Loucy (cell line): ENCODE measurements around the gene HCCS.
A peak's percentile ranks its signal among the peaks of the same experiment; 100 is the strongest.

Experiments used
- H2AFZ ChIP-seq: fragments of 200-600 bp; sonication (generic); 2 replicates; pipeline ENCODE4 v1.6.0; 2016; ENCODE audit warnings: antibody characterized with exemption, mild to moderate bottlenecking, low read length, moderate library complexity
- H3F3A ChIP-seq: fragments of 200-600 bp; 2 replicates; pipeline ENCODE4 v1.6.0; 2016; ENCODE audit warnings: antibody characterized with exemption, low read depth, mild to moderate bottlenecking
- H3K27me3 ChIP-seq: fragments of 200-600 bp; sonication (generic); 2 replicates; pipeline ENCODE4 v1.6.1; 2014; ENCODE audit warnings: low read length, mild to moderate bottlenecking; ENCODE audit not compliant: insufficient read depth, poor library complexity, severe bottlenecking
- H3K36me3 ChIP-seq: fragments of 200-600 bp; sonication (generic); 2 replicates; pipeline ENCODE4 v1.6.1; 2016; ENCODE audit warnings: low read length; ENCODE audit not compliant: insufficient read depth
- H3K4me1 ChIP-seq: fragments of 200-600 bp; sonication (generic); 2 replicates; pipeline ENCODE4 v1.5.1; 2014; ENCODE audit warnings: low read length, mild to moderate bottlenecking; ENCODE audit not compliant: insufficient read depth, poor library complexity, severe bottlenecking
- H3K4me2 ChIP-seq: fragments of 200-600 bp; sonication (generic); 2 replicates; pipeline ENCODE4 v1.6.0; 2014; ENCODE audit warnings: antibody characterized with exemption, low read length, low read depth, mild to moderate bottlenecking; ENCODE audit not compliant: poor library complexity, severe bottlenecking
- H3K4me3 ChIP-seq: fragments of 200-600 bp; sonication (generic); 2 replicates; pipeline ENCODE4 v1.5.1; 2014; ENCODE audit warnings: low read length, mild to moderate bottlenecking, mixed read lengths; ENCODE audit not compliant: poor library complexity, severe bottlenecking
- H3K79me2 ChIP-seq: fragments of 200-600 bp; sonication (generic); 2 replicates; pipeline ENCODE4 v1.6.1; 2014; ENCODE audit warnings: low read length; ENCODE audit not compliant: insufficient read depth
- H3K9ac ChIP-seq: fragments of 200-600 bp; sonication (generic); 2 replicates; pipeline ENCODE4 v1.6.0; 2014; ENCODE audit warnings: mild to moderate bottlenecking, low read depth, low read length, moderate library complexity; ENCODE audit not compliant: poor library complexity, severe bottlenecking
- H3K9me2 ChIP-seq: fragments of 200-600 bp; sonication (generic); replicated peaks from 2 replicates; pipeline ENCODE4 v1.6.1; 2016; ENCODE audit warnings: low read depth, low read length, mixed read lengths
- H3K9me3 ChIP-seq: fragments of 200-600 bp; sonication (generic); 2 replicates; pipeline ENCODE4 v1.6.1; 2014; ENCODE audit warnings: mild to moderate bottlenecking, antibody characterized with exemption, low read length, low read depth; ENCODE audit not compliant: insufficient read depth
- H4K20me1 ChIP-seq: fragments of 200-600 bp; sonication (generic); 2 replicates; pipeline ENCODE4 v1.6.0; 2014; ENCODE audit warnings: antibody characterized with exemption, low read length, mild to moderate bottlenecking; ENCODE audit not compliant: insufficient read depth, poor library complexity, severe bottlenecking
- CTCF ChIP-seq: fragments of 200-600 bp; sonication (generic); conservative IDR thresholded peaks from 2 replicates; pipeline ENCODE4 v1.5.1; 2014; ENCODE audit warnings: mild to moderate bottlenecking, antibody characterized with exemption, low read length
- EZH2phosphoT487 ChIP-seq: fragments of 200-600 bp; IDR thresholded peaks from 2 replicates; pipeline ENCODE4 v1.6.1; 2018; ENCODE audit warnings: antibody characterized with exemption, mild to moderate bottlenecking, moderate library complexity, borderline replicate concordance

The HCCS gene

DNA sequence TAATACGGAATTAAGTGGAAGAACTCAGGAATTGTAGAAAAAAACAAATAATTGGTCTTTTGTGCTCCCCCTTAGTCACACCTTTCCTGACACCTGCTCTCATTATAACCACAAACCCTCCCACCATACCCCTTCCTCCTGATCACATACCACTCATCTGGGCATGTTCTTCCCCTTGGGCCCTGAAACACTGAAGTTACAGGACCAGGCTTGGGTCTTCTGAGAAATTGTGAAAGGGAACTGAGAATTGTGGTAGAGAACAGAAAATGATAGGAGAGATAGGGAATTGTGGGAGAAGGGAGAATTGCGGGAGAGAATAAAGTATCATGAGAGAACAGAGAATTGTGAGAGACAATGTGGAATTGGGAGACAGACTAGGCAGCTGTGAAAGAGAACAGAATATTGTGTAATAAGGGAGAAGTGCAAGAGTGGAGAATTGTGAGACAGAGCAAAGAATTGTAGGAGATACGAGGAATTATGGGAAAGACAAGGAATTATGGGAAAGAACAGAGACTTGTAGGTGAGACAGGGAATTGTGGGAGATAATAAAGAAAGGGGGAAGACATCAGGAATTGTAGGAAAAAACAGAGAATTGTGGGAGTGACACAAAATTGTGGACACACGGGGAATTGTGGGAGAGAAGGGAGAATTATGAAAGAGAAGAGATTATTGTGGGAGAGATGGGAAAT is 2.7 kb upstream of the HCCS start:
- H3K4me1 ChIP-seq: peaks cover 26% of the 10 kb centered on the region
- peaks cover 8% of the 10 kb centered on the region for H4K20me1 ChIP-seq
- H3K36me3 ChIP-seq: no peaks in the 10 kb centered on the region
- no peak overlapping the region for H3K4me3 ChIP-seq
- H3K9ac ChIP-seq: no peak overlapping the region
- no peaks in the 10 kb centered on the region for H3F3A ChIP-seq
- H3K9me2 ChIP-seq: no peaks in the 10 kb centered on the region
- H3K4me2 ChIP-seq: peak overlapping the region; percentile 24
- peaks cover 31% of the 10 kb centered on the region for H3K79me2 ChIP-seq
- no peak for TF ChIP-seq EZH2phosphoT487
- TF ChIP-seq CTCF: no peak
- H3K27me3 ChIP-seq: no peaks in the 10 kb centered on the region
- H2AFZ ChIP-seq: no peak overlapping the region
- no peaks in the 10 kb centered on the region for H3K9me3 ChIP-seq

- Histone ChIP-seq H3K9me2 (no peaks in the 10 kb centered on the region), H3K4me2 (peak overlapping the region; percentile 82), H3F3A (no peaks in the 10 kb centered on the region), H3K4me1 (peaks cover 32% of the 10 kb centered on the region), H3K4me3 (peak overlapping the region; percentile 89), H3K36me3 (peaks cover 7% of the 10 kb centered on the region; the same call in 1 of the 2 replicates), H2AFZ (no peak overlapping the region; the same call in 1 of the 2 replicates), H3K9me3 (no peaks in the 10 kb centered on the region), H3K27me3 (no peaks in the 10 kb centered on the region), H3K79me2 (peaks cover 47% of the 10 kb centered on the region), H4K20me1 (peaks cover 13% of the 10 kb centered on the region), H3K9ac (peak overlapping the region; percentile 88)
- no peak for TF ChIP-seq EZH2phosphoT487
- TF ChIP-seq CTCF: no peak
Measured at GRCh38 chrX:11109968-11110367, 1.2 kb upstream of the HCCS start.

- H3K36me3 ChIP-seq: peaks cover 27% of the 10 kb centered on the region; the same call in 1 of the 2 replicates
- peaks cover 13% of the 10 kb centered on the region for H4K20me1 ChIP-seq
- TF ChIP-seq EZH2phosphoT487 (no peak), CTCF (no peak)
- H2AFZ ChIP-seq: no peak overlapping the region
- no peaks in the 10 kb centered on the region for H3K27me3 ChIP-seq
- peaks cover 32% of the 10 kb centered on the region for H3K4me1 ChIP-seq
- H3K4me3 ChIP-seq: peak overlapping the region; percentile 89
- H3K9me2 ChIP-seq: no peaks in the 10 kb centered on the region
- peak overlapping the region; percentile 91 for H3K4me2 ChIP-seq
- no peaks in the 10 kb centered on the region for H3F3A ChIP-seq
- peak overlapping the region; percentile 88 for H3K9ac ChIP-seq
- peaks cover 47% of the 10 kb centered on the region for H3K79me2 ChIP-seq
- H3K9me3 ChIP-seq: no peaks in the 10 kb centered on the region
Measured at GRCh38 chrX:11111947-11112346, 815 bp downstream of the HCCS start.
